ENCODE measurements around the gene HMCN2.

DNA sequence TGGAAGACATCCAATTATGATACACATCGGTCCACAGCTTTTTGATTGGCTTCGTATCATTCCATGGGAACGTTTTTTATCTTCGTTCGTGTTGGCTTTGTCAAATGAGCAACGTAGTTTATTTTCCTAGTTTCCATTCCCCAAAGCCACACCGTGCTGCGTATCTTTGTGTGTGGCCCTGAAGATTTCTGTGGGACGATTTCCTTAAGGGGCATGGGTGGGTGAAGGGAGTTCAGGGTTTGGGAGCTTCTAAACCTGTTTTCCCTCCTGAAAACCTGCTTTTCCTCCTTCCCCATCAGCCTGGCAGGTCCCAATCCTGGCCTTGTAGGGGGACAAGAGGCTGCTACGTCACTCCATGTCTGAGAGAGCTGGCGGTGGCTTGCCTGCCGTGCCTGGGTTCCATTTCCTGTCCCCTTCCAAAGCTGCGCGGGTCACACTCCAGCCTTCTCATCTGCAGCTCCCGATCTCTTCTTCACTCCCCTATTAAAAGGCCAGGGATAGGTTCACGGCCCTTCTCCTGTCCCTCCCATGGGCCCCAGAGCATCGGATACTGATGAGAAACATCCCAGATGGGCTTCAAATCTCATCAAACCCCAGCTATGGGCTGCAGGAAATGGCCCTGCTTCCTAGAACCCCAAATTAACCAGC lies 155.7 kb downstream of the HMCN2 start:
- TF ChIP-seq CTCF (IDR thresholded peaks at IDR 0.05; ENCODE audit: extremely low read depth in 1 of 2, insufficient read depth in 1 of 2, low read depth in 1 of 2, low read length in 2 of 2) (no peak), POLR2AphosphoS5 (IDR thresholded peaks at IDR 0.05; ENCODE audit: insufficient read depth, low read depth, low read length) (no peak), POLR2A (IDR thresholded peaks at IDR 0.05; ENCODE audit: low read depth, low read length) (no peak), EZH2 (IDR thresholded peaks at IDR 0.05; ENCODE audit: borderline replicate concordance, low read depth, low read length, severe bottlenecking) (no peak), MYC (IDR thresholded peaks at IDR 0.05; ENCODE audit: low read depth, low read length) (no peak), GATA2 (IDR thresholded peaks at IDR 0.05; ENCODE audit: insufficient read depth, insufficient read length, low read depth, low read length) (no peak), JUN (IDR thresholded peaks at IDR 0.05; ENCODE audit: borderline replicate concordance, insufficient read depth, insufficient read length, low read depth) (no peak), MAX (IDR thresholded peaks at IDR 0.05; ENCODE audit: insufficient read depth, insufficient read length) (no peak)
